Fibroblast of skin of back (primary cell): Measurements from ENCODE around the gene SMTNL1. TPM values are rescaled to one million over a fixed set of nuclear protein-coding genes. Genes with fewer than 3 reads are reported as not detected.

Source experiments
- DNase-seq: peaks from one replicate; pipeline ENCODE4 v3.0.0-alpha.2; 2013
- polyA plus RNA-seq, 2 experiments: library from polyadenylated mRNA; unstranded; fragments of 120-200 nt; gene quantifications; one replicate each; pipeline ENCODE4 v1.2.1, GENCODE V29; 2013; ENCODE audit not compliant: insufficient read length in 2 of 2

SMTNL1 gene
- polyA plus RNA-seq (2013, experiment 1 of 2; ENCODE audit: insufficient read length): 0.36 TPM
- 0.32 TPM for polyA plus RNA-seq (2013, experiment 2 of 2; ENCODE audit: insufficient read length)

GRCh38 chr11:57536947-57537619, at the start of gene SMTNL1:
Gene SMTNL1, plus strand, starts transcription at chr11:57537595. Its CDS starts 5,048 bp downstream, at chr11:57542643.
- no peak for DNase-seq

- no peak for DNase-seq
These were observed 49.3 kb upstream of the SMTNL1 start for GRCh38 chr11:57487920-57488659.

GRCh38 chr11:57490456-57491248, 46.7 kb upstream of the SMTNL1 start:
- peak; percentile 10 for DNase-seq

- peak; percentile 23 for DNase-seq
These were observed 45.9 kb upstream of the SMTNL1 start for GRCh38 chr11:57491371-57492061.

- peak; percentile 7 for DNase-seq
These were observed 43.6 kb upstream of the SMTNL1 start for GRCh38 chr11:57493507-57494503.

GRCh38 chr11:57496109-57496820, 41.1 kb upstream of the SMTNL1 start:
- no peak for DNase-seq

- DNase-seq: no peak
These were observed 39.8 kb upstream of the SMTNL1 start for GRCh38 chr11:57497303-57498247.

- DNase-seq: no peak
These were observed 38.9 kb upstream of the SMTNL1 start for GRCh38 chr11:57498540-57498939.

GRCh38 chr11:57499413-57499982, 37.9 kb upstream of the SMTNL1 start:
- DNase-seq: peak; percentile 86

- no peak for DNase-seq
These were observed 37.4 kb upstream of the SMTNL1 start for GRCh38 chr11:57499983-57500461.

- no peak for DNase-seq
These were observed 36.9 kb upstream of the SMTNL1 start for GRCh38 chr11:57500515-57500914.

GRCh38 chr11:57500926-57501325, 36.5 kb upstream of the SMTNL1 start:
- no peak for DNase-seq

GRCh38 chr11:57501953-57502352, 35.4 kb upstream of the SMTNL1 start:
- DNase-seq: no peak

- DNase-seq: no peak
These were observed 35.0 kb upstream of the SMTNL1 start for GRCh38 chr11:57502376-57502775.

GRCh38 chr11:57502870-57503269, 34.5 kb upstream of the SMTNL1 start:
- no peak for DNase-seq

- no peak for DNase-seq
These were observed 32.9 kb upstream of the SMTNL1 start for GRCh38 chr11:57504511-57504910.

- no peak for DNase-seq
These were observed 30.9 kb upstream of the SMTNL1 start for GRCh38 chr11:57506522-57506921.

GRCh38 chr11:57508341-57509170, 28.8 kb upstream of the SMTNL1 start:
- DNase-seq: no peak
